GM23248 (cell line): ENCODE data around the gene THY1.

Source experiments
- EZH2 ChIP-seq: fragments of 200-600 bp; sonication (generic); IDR thresholded peaks from 2 replicates; pipeline ENCODE4 v1.6.1; 2018; ENCODE audit warnings: antibody characterized with exemption, mild to moderate bottlenecking; ENCODE audit not compliant: insufficient read depth, poor library complexity, severe bottlenecking
- EZH2phosphoT487 ChIP-seq: fragments of 200-600 bp; sonication (generic); IDR thresholded peaks from 2 replicates; pipeline ENCODE4 v1.6.1; 2018; ENCODE audit warnings: antibody characterized with exemption, moderate library complexity, mild to moderate bottlenecking, low read depth; ENCODE audit not compliant: insufficient read depth

- no peak for TF ChIP-seq EZH2
- no peak for TF ChIP-seq EZH2phosphoT487
These were observed 45.5 kb upstream of the THY1 start for GRCh38 chr11:119468511-119468910.
